Measurements from ENCODE around the gene KLHL41.

KLHL41 gene

DNA sequence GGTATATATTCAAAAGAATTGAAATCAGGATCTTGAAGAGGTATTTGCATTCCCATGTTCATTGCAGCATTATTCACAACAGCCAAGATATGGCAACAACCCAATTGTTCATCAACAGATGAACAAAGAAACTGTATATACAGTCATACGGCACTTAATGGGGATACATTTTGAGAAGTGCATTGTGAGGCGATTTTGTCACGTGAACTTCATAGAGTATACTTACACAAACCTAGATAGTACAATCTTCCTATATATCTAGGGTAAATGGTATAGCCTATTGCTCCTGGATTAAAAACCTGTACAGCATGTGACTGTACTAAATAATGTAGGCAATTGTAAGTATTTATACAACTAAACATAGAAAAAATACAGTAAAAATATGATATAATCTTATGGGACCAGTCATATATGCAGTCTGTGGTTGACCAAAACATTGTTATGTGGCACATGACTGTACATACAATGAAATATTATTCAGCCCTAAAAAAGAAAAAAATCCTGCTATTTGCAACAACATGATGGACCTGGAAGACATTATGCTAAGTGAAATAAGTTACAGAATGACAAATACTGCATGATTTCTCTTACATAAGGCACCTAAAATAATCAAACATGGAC, 39.4 kb upstream of the KLHL41 start:
- no peak overlapping the region for H3K4me3 ChIP-seq (replicated peaks; ENCODE audit: low read depth, low read length)
- no peak for DNase-seq (ENCODE audit: low read depth)
- no peak for TF ChIP-seq CTCF (IDR thresholded peaks at IDR 0.05; ENCODE audit: low read length, missing control alignments)

GRCh38 chr2:169472249-169472648, 37.3 kb upstream of the KLHL41 start:
- TF ChIP-seq CTCF (IDR thresholded peaks at IDR 0.05; ENCODE audit: low read length, missing control alignments) = no peak
- no peak overlapping the region for H3K4me3 ChIP-seq (replicated peaks; ENCODE audit: low read depth, low read length)
- DNase-seq (ENCODE audit: low read depth) = no peak

GRCh38 chr2:169476459-169476858, 33.0 kb upstream of the KLHL41 start:
- DNase-seq (ENCODE audit: low read depth) = peak; percentile 16
- TF ChIP-seq CTCF (IDR thresholded peaks at IDR 0.05; ENCODE audit: low read length, missing control alignments) = no peak

GRCh38 chr2:169478339-169478738, 31.2 kb upstream of the KLHL41 start:
- DNase-seq (ENCODE audit: low read depth) = peak; percentile 90
- no peak for TF ChIP-seq CTCF (IDR thresholded peaks at IDR 0.05; ENCODE audit: low read length, missing control alignments)
- H3K4me3 ChIP-seq (replicated peaks; ENCODE audit: low read depth, low read length) = no peak overlapping the region

More at GRCh38 chr2:169476459-169476858, 33.0 kb upstream of the KLHL41 start:
- H3K4me3 ChIP-seq (replicated peaks; ENCODE audit: low read depth, low read length) = no peak overlapping the region

GRCh38 chr2:169478745-169479256, 30.7 kb upstream of the KLHL41 start:
- no peak for TF ChIP-seq CTCF (IDR thresholded peaks at IDR 0.05; ENCODE audit: low read length, missing control alignments)
- DNase-seq (ENCODE audit: low read depth) = no peak
- H3K4me3 ChIP-seq (replicated peaks; ENCODE audit: low read depth, low read length) = peak overlapping the region; percentile 74

- peak within 1 kb of the TSS; percentile 74 for H3K4me3 ChIP-seq (replicated peaks; ENCODE audit: low read depth, low read length)
- DNase-seq (ENCODE audit: low read depth) = peak; percentile 89
- peak; percentile 40 for TF ChIP-seq CTCF (IDR thresholded peaks at IDR 0.05; ENCODE audit: low read length, missing control alignments)
Measured at GRCh38 chr2:169479257-169480078, 30.0 kb upstream of the KLHL41 start, which contains the start of gene BBS5. BBS5 (plus strand) TSS chr2:169479494; CDS start chr2:169479554, 60 bp downstream.

All from fibroblast of pulmonary artery (primary cell).